ENCODE data around the gene DENND4A.
A peak's percentile ranks its signal among the peaks of the same experiment; 100 is the strongest.

DENND4A gene

GRCh38 chr15:65758242-65758641 is 33.9 kb downstream of the DENND4A start:
- no peak for ATAC-seq
- TF ChIP-seq, protein P1, sequence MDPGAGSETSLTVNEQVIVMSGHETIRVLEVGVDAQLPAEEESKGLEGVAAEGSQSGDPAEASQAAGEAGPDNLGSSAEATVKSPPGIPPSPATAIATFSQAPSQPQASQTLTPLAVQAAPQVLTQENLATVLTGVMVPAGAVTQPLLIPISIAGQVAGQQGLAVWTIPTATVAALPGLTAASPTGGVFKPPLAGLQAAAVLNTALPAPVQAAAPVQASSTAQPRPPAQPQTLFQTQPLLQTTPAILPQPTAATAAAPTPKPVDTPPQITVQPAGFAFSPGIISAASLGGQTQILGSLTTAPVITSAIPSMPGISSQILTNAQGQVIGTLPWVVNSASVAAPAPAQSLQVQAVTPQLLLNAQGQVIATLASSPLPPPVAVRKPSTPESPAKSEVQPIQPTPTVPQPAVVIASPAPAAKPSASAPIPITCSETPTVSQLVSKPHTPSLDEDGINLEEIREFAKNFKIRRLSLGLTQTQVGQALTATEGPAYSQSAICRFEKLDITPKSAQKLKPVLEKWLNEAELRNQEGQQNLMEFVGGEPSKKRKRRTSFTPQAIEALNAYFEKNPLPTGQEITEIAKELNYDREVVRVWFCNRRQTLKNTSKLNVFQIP (CRISPR knock-in tag; IDR thresholded peaks at IDR 0.05; ENCODE audit: borderline replicate concordance, low read depth), result no peak
- TF ChIP-seq ZNF565 (CRISPR knock-in tag; conservative IDR thresholded peaks at IDR 0.05; ENCODE audit: low read depth) (no peak), TOX (CRISPR knock-in tag; IDR thresholded peaks at IDR 0.05; ENCODE audit: borderline replicate concordance) (no peak), ISL1 (CRISPR knock-in tag; IDR thresholded peaks at IDR 0.05) (no peak), CSRNP3 (CRISPR knock-in tag; IDR thresholded peaks at IDR 0.05) (no peak), ZC3H10 (CRISPR knock-in tag; IDR thresholded peaks at IDR 0.05) (no peak), RARB (CRISPR knock-in tag; IDR thresholded peaks at IDR 0.05) (no peak)
- TF ChIP-seq, protein P2, sequence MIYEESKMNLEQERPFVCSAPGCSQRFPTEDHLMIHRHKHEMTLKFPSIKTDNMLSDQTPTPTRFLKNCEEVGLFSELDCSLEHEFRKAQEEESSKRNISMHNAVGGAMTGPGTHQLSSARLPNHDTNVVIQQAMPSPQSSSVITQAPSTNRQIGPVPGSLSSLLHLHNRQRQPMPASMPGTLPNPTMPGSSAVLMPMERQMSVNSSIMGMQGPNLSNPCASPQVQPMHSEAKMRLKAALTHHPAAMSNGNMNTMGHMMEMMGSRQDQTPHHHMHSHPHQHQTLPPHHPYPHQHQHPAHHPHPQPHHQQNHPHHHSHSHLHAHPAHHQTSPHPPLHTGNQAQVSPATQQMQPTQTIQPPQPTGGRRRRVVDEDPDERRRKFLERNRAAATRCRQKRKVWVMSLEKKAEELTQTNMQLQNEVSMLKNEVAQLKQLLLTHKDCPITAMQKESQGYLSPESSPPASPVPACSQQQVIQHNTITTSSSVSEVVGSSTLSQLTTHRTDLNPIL (CRISPR knock-in tag; IDR thresholded peaks at IDR 0.05; ENCODE audit: low read depth), result no peak
- TF ChIP-seq, protein P3, sequence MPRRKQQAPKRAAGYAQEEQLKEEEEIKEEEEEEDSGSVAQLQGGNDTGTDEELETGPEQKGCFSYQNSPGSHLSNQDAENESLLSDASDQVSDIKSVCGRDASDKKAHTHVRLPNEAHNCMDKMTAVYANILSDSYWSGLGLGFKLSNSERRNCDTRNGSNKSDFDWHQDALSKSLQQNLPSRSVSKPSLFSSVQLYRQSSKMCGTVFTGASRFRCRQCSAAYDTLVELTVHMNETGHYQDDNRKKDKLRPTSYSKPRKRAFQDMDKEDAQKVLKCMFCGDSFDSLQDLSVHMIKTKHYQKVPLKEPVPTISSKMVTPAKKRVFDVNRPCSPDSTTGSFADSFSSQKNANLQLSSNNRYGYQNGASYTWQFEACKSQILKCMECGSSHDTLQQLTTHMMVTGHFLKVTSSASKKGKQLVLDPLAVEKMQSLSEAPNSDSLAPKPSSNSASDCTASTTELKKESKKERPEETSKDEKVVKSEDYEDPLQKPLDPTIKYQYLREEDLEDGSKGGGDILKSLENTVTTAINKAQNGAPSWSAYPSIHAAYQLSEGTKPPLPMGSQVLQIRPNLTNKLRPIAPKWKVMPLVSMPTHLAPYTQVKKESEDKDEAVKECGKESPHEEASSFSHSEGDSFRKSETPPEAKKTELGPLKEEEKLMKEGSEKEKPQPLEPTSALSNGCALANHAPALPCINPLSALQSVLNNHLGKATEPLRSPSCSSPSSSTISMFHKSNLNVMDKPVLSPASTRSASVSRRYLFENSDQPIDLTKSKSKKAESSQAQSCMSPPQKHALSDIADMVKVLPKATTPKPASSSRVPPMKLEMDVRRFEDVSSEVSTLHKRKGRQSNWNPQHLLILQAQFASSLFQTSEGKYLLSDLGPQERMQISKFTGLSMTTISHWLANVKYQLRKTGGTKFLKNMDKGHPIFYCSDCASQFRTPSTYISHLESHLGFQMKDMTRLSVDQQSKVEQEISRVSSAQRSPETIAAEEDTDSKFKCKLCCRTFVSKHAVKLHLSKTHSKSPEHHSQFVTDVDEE (CRISPR knock-in tag; IDR thresholded peaks at IDR 0.05), result no peak

DNA sequence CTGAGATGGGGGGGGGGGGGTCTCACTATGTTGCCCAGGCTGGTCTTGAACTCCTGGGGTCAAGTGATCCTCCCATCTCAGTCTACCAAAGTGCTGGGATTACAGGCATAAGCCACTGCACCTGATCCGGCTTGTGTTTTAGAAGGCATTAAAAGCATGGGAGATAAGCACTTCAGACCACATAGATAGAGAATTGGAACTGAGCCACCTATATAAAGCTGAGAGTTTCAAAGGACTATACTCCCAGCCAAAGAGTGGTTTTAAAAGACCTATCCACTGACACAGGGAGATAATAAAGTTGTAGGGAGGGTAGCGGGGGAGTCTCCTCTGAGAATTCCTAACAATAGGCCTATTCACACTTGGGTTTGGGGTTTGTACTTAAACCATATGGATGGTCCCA is 34.8 kb downstream of the DENND4A start:
- TF ChIP-seq ZFP30 (CRISPR knock-in tag; IDR thresholded peaks at IDR 0.05) (no peak), BACH2 (CRISPR knock-in tag; IDR thresholded peaks at IDR 0.05; ENCODE audit: borderline replicate concordance) (no peak), RARB (CRISPR knock-in tag; IDR thresholded peaks at IDR 0.05) (no peak), GLIS3 (CRISPR knock-in tag; IDR thresholded peaks at IDR 0.05) (no peak), ZNF70 (CRISPR knock-in tag; IDR thresholded peaks at IDR 0.05) (no peak)
- TF ChIP-seq, protein P1 (CRISPR knock-in tag; IDR thresholded peaks at IDR 0.05; ENCODE audit: borderline replicate concordance, low read depth), result no peak
- TF ChIP-seq, protein P2 (CRISPR knock-in tag; IDR thresholded peaks at IDR 0.05; ENCODE audit: low read depth), result no peak
- no peak for ATAC-seq

DNA sequence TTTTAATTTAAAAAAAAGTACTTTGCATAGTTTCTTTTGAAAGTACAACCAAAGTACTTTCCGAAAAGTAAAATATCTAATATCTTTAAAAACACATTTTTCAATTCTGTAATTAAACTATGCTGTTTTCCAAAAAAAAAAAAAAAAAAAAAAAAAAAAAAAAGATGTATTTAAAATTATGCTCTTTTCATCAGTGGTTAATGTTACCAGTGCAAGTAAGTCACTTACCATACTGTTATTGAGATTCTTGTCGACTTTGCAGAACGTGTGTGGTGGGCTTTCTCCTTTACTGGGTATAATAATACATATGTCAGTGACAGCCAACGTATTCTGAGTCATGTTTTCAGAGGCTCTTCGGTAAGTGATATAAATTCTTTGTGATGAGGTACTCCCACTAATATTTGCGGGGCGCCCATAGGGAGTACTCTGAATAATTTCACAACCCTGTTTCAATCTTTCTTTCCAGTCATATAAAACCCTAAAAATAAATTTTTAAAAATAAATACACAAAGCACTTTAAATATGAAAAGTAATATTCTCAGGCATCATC is 39.9 kb downstream of the DENND4A start:
- TF ChIP-seq GLIS3 (CRISPR knock-in tag; IDR thresholded peaks at IDR 0.05), result no peak
- peak; percentile 59 for ATAC-seq

- ATAC-seq, result no peak
- TF ChIP-seq PPARA (CRISPR knock-in tag; IDR thresholded peaks at IDR 0.05; ENCODE audit: borderline replicate concordance), result no peak
- no peak for TF ChIP-seq ZC3H10 (CRISPR knock-in tag; IDR thresholded peaks at IDR 0.05)
- TF ChIP-seq ISL1 (CRISPR knock-in tag; IDR thresholded peaks at IDR 0.05), result no peak
- no peak for TF ChIP-seq ARNTL (CRISPR knock-in tag; IDR thresholded peaks at IDR 0.05; ENCODE audit: borderline replicate concordance, low read depth)
- no peak for TF ChIP-seq GLIS3 (CRISPR knock-in tag; IDR thresholded peaks at IDR 0.05)
- TF ChIP-seq ESRRG (CRISPR knock-in tag; IDR thresholded peaks at IDR 0.05), result no peak
- TF ChIP-seq TOX (CRISPR knock-in tag; IDR thresholded peaks at IDR 0.05; ENCODE audit: borderline replicate concordance), result no peak
- TF ChIP-seq ZNF8 (CRISPR knock-in tag; IDR thresholded peaks at IDR 0.05), result no peak
Observed at GRCh38 chr15:65751431-65751830, 40.7 kb downstream of the DENND4A start.

Measured in SK-N-SH treated with all-trans-retinoic acid at 6 μM for 48 hours (cell line).